ENCODE data around the gene ZBED5. TPM values are rescaled to one million over a fixed set of nuclear protein-coding genes. Genes with fewer than 3 reads are reported as not detected.
A peak's percentile ranks its signal among the peaks of the same experiment; 100 is the strongest.
"Not testable (repeated sequence)": the region's sequence is repeated elsewhere in the genome, so short reads cannot be mapped to it uniquely, and the experiment has no call there.

Gene ZBED5
- total RNA-seq, 1 donor from 2014 or later, result 29.0 TPM

GRCh38 chr11:10824888-10825287 lies 33.0 kb downstream of the ZBED5 start:
- DNase-seq (ENCODE audit: low read depth), result no peak
- no peak for TF ChIP-seq CTCF (IDR thresholded peaks at IDR 0.05; ENCODE audit: insufficient read depth, low read length, poor library complexity, severe bottlenecking)
- no peaks in the 10 kb centered on the region for H3K36me3 ChIP-seq (ENCODE audit: control insufficient read depth, insufficient read depth, low read length)

GRCh38 chr11:10823152-10823579 lies 34.7 kb downstream of the ZBED5 start:
- no peak for TF ChIP-seq CTCF (IDR thresholded peaks at IDR 0.05; ENCODE audit: insufficient read depth, low read length, poor library complexity, severe bottlenecking)
- H3K4me3 ChIP-seq (ENCODE audit: low read depth, low read length), result no peak overlapping the region
- no peak for DNase-seq (ENCODE audit: low read depth)
- no peaks in the 10 kb centered on the region for H3K36me3 ChIP-seq (ENCODE audit: control insufficient read depth, insufficient read depth, low read length)
- no peaks in the 10 kb centered on the region for H3K27me3 ChIP-seq (ENCODE audit: control insufficient read depth, insufficient read depth, low read length)

More at GRCh38 chr11:10824888-10825287, 33.0 kb downstream of the ZBED5 start:
- H3K27me3 ChIP-seq (ENCODE audit: control insufficient read depth, insufficient read depth, low read length), result no peaks in the 10 kb centered on the region
- H3K4me3 ChIP-seq (ENCODE audit: low read depth, low read length), result no peak overlapping the region

GRCh38 chr11:10822491-10822890 lies 35.4 kb downstream of the ZBED5 start:
- not testable (repeated sequence) for DNase-seq (ENCODE audit: low read depth); H3K4me3 ChIP-seq (ENCODE audit: low read depth, low read length); H3K27me3 ChIP-seq (ENCODE audit: control insufficient read depth, insufficient read depth, low read length); H3K36me3 ChIP-seq (ENCODE audit: control insufficient read depth, insufficient read depth, low read length)

GRCh38 chr11:10818594-10818993 lies 39.3 kb downstream of the ZBED5 start:
- Histone ChIP-seq H3K27me3 (ENCODE audit: control insufficient read depth, insufficient read depth, low read length) (no peaks in the 10 kb centered on the region), H3K36me3 (ENCODE audit: control insufficient read depth, insufficient read depth, low read length) (no peaks in the 10 kb centered on the region), H3K4me3 (ENCODE audit: low read depth, low read length) (no peak overlapping the region)
- no peak for DNase-seq (ENCODE audit: low read depth)
- TF ChIP-seq CTCF (IDR thresholded peaks at IDR 0.05; ENCODE audit: insufficient read depth, low read length, poor library complexity, severe bottlenecking), result no peak

GRCh38 chr11:10813945-10814344 lies 43.9 kb downstream of the ZBED5 start:
- Histone ChIP-seq H3K4me3 (ENCODE audit: low read depth, low read length) (no peak overlapping the region), H3K27me3 (ENCODE audit: control insufficient read depth, insufficient read depth, low read length) (no peaks in the 10 kb centered on the region), H3K36me3 (ENCODE audit: control insufficient read depth, insufficient read depth, low read length) (no peaks in the 10 kb centered on the region)
- TF ChIP-seq CTCF (IDR thresholded peaks at IDR 0.05; ENCODE audit: insufficient read depth, low read length, poor library complexity, severe bottlenecking), result no peak
- no peak for DNase-seq (ENCODE audit: low read depth)

- Histone ChIP-seq H3K36me3 (ENCODE audit: control insufficient read depth, insufficient read depth, low read length) (peaks cover 6% of the 10 kb centered on the region), H3K27me3 (ENCODE audit: control insufficient read depth, insufficient read depth, low read length) (no peaks in the 10 kb centered on the region), H3K4me3 (ENCODE audit: low read depth, low read length) (peak overlapping the region; percentile 47)
- TF ChIP-seq CTCF (IDR thresholded peaks at IDR 0.05; ENCODE audit: insufficient read depth, low read length, poor library complexity, severe bottlenecking), result no peak
- DNase-seq (ENCODE audit: low read depth), result peak; percentile 34
These were observed 48.3 kb downstream of the ZBED5 start for GRCh38 chr11:10809373-10810160.
